ENCODE data around the gene SQSTM1.
"Not testable (repeated sequence)": the region's sequence is repeated elsewhere in the genome, so short reads cannot be mapped to it uniquely, and the experiment has no call there.

Gene SQSTM1

GRCh38 chr5:179788193-179788854 lies 32.4 kb upstream of the SQSTM1 start:
- Histone ChIP-seq H3K36me3 (replicated peaks) (no peaks in the 10 kb centered on the region), H3K27me3 (ENCODE audit: low read depth) (no peaks in the 10 kb centered on the region), H3K4me1 (no peaks in the 10 kb centered on the region), H3K4me3 (no peak overlapping the region), H3K9me3 (no peaks in the 10 kb centered on the region)
- DNase-seq (ENCODE audit: low spot score in 2 of 2), result no peak
- in situ Hi-C loops (cut with MboI; ENCODE audit: low sequenced_read_pairs), result no loop called here

- H3K36me3 ChIP-seq (replicated peaks); H3K27me3 ChIP-seq (ENCODE audit: low read depth); in situ Hi-C loops (cut with MboI; ENCODE audit: low sequenced_read_pairs); H3K9me3 ChIP-seq; H3K4me1 ChIP-seq; DNase-seq (ENCODE audit: low spot score in 2 of 2); H3K4me3 ChIP-seq: not testable (repeated sequence)
These were observed 31.4 kb upstream of the SQSTM1 start for GRCh38 chr5:179789278-179789677.

DNA sequence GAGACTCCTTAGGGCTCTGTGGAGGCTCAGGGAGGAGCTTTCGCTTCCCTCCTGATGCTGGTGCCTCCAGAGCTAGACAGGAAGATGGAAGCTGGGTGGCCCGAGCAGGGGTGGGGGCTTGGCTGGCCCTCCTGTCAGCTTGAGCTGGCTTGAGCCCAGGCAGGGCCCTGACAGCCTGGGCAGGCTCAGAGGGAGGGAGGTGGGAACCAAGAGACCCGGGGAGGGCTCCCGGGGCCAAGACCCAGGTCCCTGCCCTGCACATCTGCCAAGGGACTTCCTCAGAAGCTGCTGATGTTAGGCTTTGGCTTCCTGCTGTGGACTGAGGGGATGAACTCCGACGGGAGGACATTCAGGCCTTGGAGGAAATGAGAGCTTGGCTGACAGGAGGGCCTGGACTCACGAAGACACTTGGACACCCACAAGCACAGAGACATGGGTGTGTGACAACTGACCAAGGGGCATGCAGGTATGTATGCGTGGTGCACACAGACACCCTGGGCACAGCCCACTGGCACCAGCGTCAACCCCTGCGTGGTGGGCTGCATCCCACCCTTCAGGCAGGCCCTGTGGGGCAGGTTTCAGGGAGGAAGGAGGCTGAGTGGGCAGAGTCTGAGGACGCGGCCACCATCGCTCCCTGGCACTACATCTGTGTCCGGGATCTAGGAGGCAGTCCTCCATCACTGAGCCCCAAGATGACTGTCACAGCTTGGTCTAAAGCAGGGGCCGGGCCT lies 28.7 kb upstream of the SQSTM1 start:
- in situ Hi-C loops (cut with MboI; ENCODE audit: low sequenced_read_pairs), result no loop called here
- DNase-seq (ENCODE audit: low spot score in 2 of 2), result no peak
- Histone ChIP-seq H3K4me1 (peaks cover 10% of the 10 kb centered on the region), H3K9me3 (no peaks in the 10 kb centered on the region), H3K27me3 (ENCODE audit: low read depth) (no peaks in the 10 kb centered on the region), H3K4me3 (no peak overlapping the region), H3K36me3 (replicated peaks) (peaks cover 7% of the 10 kb centered on the region)

DNA sequence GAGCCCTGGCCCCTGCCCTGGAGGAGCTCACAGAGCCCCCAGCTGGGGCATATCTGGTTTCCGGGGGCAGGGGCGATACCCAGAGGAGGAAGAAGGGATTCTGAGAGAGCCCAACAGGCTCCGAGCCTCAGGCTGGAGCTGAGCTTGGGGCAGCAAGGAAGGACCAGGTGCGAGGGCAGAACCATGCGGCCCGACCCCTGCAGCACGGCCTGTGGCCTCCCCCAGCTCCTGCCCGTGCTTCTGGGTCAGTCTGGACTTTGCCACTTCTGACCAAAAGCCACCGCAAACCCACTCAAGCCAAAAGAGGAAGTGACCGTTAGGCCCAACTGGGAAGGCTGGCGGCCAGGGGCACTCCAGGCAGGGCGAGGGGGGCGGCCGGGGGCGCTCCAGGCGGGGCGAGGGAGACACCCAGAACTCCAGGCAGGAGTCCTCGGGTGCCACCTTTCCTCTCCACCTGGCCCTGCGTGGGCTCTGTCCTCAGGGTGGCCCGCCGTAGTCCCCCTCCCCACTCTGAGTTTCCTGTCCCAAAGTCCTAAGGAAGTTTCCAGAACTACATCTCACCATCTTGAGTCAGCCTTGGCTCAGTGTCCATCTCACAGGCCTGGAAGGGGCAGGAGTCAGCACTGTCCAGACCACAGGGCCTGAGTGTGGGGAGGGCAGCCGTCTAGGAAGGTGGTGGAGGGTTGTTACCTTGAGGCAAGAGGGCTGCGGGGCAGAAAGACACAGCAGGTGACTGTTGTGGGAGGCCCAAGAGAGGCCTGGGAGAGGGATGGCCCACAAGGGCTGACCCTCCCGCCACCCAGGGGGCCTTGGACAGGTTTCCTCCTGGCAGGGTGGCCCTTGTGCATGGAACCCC lies 27.9 kb upstream of the SQSTM1 start:
- H3K4me3 ChIP-seq, result no peak overlapping the region

DNA sequence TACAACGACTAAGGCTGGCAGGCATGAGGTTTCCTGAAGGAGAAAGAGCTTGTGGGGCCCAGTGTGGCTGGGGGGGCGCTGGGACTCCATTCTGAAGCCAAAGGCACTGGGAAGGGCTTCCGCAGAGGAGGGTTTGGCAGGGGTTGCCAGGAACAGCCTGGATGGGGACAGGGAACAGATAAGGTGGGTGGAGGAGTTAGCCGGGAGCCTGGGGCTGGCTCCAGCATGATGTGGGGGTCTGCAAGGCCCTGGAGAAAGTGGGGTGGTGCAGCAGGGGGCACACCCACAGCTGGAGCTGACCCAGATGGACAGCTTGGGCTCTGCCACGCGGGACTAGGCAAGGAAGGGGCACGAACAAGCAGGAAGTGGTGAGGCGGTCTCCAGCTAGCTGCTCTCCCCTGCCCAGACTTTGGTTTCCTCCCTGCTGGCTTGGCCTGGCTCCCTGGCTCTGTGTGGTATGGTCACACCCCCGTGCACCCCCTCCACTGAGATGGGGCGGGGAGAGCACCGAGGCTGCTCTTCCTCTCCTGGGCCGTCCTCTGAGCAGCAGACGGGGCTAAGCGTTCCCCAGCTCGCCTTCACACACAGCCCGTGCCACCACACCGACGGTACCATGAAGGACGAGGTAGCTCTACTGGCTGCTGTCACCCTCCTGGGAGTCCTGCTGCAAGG lies 27.1 kb upstream of the SQSTM1 start, which contains the start of gene LTC4S:
TSS of gene LTC4S (plus strand) at position 519 of the 672 bp plus-strand sequence. CDS start at position 614, 95 bp downstream.
- in situ Hi-C loops (cut with MboI; ENCODE audit: low sequenced_read_pairs), result no loop called here
- Histone ChIP-seq H3K9me3 (no peaks in the 10 kb centered on the region), H3K36me3 (replicated peaks) (peaks cover 21% of the 10 kb centered on the region), H3K27me3 (ENCODE audit: low read depth) (no peaks in the 10 kb centered on the region), H3K4me1 (peaks cover 10% of the 10 kb centered on the region), H3K4me3 (no peak within 1 kb of the TSS)
- no peak for DNase-seq (ENCODE audit: low spot score in 2 of 2)

More for the DNA sequence above, 27.9 kb upstream of the SQSTM1 start:
- no peaks in the 10 kb centered on the region for H3K9me3 ChIP-seq
- DNase-seq (ENCODE audit: low spot score in 2 of 2), result no peak
- in situ Hi-C loops (cut with MboI; ENCODE audit: low sequenced_read_pairs), result no loop called here
- no peaks in the 10 kb centered on the region for H3K27me3 ChIP-seq (ENCODE audit: low read depth)
- peaks cover 14% of the 10 kb centered on the region for H3K36me3 ChIP-seq (replicated peaks)
- peaks cover 10% of the 10 kb centered on the region for H3K4me1 ChIP-seq

GRCh38 chr5:179794171-179794570 lies 26.5 kb upstream of the SQSTM1 start:
- no peak for DNase-seq (ENCODE audit: low spot score in 2 of 2)
- H3K4me1 ChIP-seq, result peaks cover 10% of the 10 kb centered on the region
- H3K36me3 ChIP-seq (replicated peaks), result peaks cover 27% of the 10 kb centered on the region
- in situ Hi-C loops (cut with MboI; ENCODE audit: low sequenced_read_pairs), result no loop called here
- H3K9me3 ChIP-seq, result no peaks in the 10 kb centered on the region
- no peaks in the 10 kb centered on the region for H3K27me3 ChIP-seq (ENCODE audit: low read depth)
- H3K4me3 ChIP-seq, result no peak overlapping the region

GRCh38 chr5:179794575-179794974 lies 26.1 kb upstream of the SQSTM1 start:
- no peak for DNase-seq (ENCODE audit: low spot score in 2 of 2)
- in situ Hi-C loops (cut with MboI; ENCODE audit: low sequenced_read_pairs), result no loop called here
- peaks cover 31% of the 10 kb centered on the region for H3K36me3 ChIP-seq (replicated peaks)
- H3K4me1 ChIP-seq, result peaks cover 10% of the 10 kb centered on the region
- H3K27me3 ChIP-seq (ENCODE audit: low read depth), result no peaks in the 10 kb centered on the region
- H3K9me3 ChIP-seq, result no peaks in the 10 kb centered on the region
- no peak overlapping the region for H3K4me3 ChIP-seq

DNA sequence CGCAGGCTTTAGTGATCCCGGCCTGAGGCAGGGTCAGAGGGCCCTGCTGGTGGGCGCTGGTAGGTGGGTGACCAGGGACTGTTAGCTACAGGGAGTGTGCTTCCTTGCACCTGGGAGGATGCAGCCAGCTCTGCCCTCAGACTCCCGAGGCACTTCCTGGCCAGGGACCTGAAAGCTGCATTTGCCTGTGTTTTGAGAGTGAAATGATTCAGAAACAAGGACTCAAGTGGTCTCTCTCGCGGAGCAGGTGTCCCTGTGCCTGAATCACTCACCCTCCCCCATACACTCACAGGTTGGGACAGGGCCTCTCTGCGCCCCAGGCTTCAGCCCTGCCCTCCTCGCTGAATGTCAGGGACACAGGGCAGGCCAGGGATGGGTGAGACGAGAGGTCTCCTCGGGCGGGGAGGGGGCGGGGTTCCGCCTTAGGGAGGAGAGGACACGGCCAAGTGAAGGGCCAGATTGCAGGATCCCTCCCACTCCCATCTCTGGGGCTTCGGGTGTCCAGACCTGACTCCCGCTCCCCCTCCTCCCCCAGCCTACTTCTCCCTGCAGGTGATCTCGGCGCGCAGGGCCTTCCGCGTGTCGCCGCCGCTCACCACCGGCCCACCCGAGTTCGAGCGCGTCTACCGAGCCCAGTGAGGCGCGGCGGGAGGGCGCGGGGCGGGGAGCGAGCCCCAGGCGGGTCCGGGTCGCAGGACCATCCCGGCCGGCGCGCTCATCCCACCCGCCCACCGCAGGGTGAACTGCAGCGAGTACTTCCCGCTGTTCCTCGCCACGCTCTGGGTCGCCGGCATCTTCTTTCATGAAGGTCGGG lies 25.4 kb upstream of the SQSTM1 start:
- peaks cover 38% of the 10 kb centered on the region for H3K36me3 ChIP-seq (replicated peaks)
- peak overlapping the region; percentile 42 for H3K4me3 ChIP-seq
- H3K27me3 ChIP-seq (ENCODE audit: low read depth), result no peaks in the 10 kb centered on the region
- H3K4me1 ChIP-seq, result peaks cover 10% of the 10 kb centered on the region
- peak in 1 of 2 experiments; percentile 70 for DNase-seq (ENCODE audit: low spot score in 2 of 2)
- in situ Hi-C loops (cut with MboI; ENCODE audit: low sequenced_read_pairs), result no loop called here
- H3K9me3 ChIP-seq, result no peaks in the 10 kb centered on the region

DNA sequence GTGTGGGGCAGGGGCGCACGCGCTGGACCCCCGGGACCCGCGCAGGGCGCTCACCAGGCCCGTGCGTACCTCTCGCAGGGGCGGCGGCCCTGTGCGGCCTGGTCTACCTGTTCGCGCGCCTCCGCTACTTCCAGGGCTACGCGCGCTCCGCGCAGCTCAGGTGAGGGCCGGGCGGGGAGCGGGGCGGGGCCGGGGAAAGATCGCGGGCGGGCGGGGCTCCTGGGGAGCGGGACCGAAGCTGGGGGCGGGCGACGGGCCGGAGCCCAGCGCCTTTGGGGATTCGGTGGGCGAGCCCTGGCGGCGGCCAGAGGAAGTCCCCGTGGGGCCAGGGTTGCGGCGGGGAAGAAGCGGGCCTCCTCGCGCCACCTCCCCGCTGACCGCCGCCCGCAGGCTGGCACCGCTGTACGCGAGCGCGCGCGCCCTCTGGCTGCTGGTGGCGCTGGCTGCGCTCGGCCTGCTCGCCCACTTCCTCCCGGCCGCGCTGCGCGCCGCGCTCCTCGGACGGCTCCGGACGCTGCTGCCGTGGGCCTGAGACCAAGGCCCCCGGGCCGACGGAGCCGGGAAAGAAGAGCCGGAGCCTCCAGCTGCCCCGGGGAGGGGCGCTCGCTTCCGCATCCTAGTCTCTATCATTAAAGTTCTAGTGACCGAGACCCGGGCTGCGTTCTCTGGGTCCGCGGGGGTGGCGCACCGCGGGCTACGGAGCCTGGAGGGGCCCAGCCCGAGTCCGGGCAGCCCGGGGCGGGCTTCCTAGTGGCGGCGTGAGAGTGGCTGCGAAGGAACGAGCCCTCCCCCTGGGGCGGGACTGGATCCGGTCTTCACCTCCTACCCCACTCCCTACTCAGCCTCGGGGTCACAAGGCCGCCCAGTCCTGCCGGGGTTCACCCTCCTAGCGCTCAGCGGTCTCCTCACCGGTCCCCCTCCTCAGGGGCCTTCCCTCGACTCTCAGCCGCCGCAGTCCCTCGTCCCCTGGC lies 24.6 kb upstream of the SQSTM1 start:
- in situ Hi-C loops (cut with MboI; ENCODE audit: low sequenced_read_pairs), result no loop called here
- Histone ChIP-seq H3K4me1 (peaks cover 10% of the 10 kb centered on the region), H3K9me3 (no peaks in the 10 kb centered on the region), H3K27me3 (ENCODE audit: low read depth) (no peaks in the 10 kb centered on the region), H3K36me3 (replicated peaks) (peaks cover 44% of the 10 kb centered on the region), H3K4me3 (peak overlapping the region; percentile 42)
- DNase-seq (ENCODE audit: low spot score in 2 of 2), result peak; percentile 64 to 85

DNA sequence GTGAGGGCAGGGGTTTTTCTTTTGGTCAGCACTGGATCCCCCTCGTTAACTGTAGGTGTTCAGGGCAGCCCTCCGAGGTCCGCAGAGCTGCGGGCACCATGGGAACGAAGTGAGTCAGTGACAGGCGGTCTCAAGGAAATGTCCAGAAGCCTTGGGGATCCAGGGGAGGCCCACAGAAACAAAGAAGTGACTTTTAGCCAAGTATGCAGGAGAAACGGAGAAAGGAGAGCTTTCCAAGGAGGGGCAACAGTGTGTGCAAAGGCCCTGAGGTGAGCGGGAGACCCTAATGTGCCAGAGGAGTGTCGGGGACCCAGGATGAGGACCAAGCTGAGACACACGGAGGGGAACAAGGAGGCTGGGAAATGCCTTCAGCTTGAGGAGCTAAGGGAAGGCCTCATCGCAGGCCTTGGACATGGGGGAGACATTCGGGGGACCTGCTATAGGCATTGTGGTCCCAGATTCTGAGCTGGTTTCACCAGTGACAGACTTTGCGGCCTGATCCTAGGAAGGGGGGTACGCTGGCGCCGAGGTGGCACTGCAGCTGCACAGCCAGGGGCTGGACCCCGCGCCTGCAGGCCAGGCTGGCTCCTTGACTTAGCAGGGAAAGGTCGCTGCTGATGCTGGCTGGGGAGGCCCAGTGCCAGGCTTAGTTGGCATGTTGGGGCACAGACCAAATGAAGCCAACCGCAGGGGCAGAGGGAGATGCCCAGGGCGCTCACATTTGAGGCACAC lies 23.7 kb upstream of the SQSTM1 start:
- H3K27me3 ChIP-seq (ENCODE audit: low read depth), result no peaks in the 10 kb centered on the region
- H3K4me1 ChIP-seq, result peaks cover 10% of the 10 kb centered on the region
- in situ Hi-C loops (cut with MboI; ENCODE audit: low sequenced_read_pairs), result no loop called here
- H3K9me3 ChIP-seq, result no peaks in the 10 kb centered on the region
- no peak for DNase-seq (ENCODE audit: low spot score in 2 of 2)
- peaks cover 50% of the 10 kb centered on the region for H3K36me3 ChIP-seq (replicated peaks)
- peak overlapping the region; percentile 42; the same call in 1 of the 2 replicates for H3K4me3 ChIP-seq

GRCh38 chr5:179797741-179798140 lies 23.0 kb upstream of the SQSTM1 start:
- no peaks in the 10 kb centered on the region for H3K27me3 ChIP-seq (ENCODE audit: low read depth)
- H3K36me3 ChIP-seq (replicated peaks), result peaks cover 50% of the 10 kb centered on the region
- no peak overlapping the region for H3K4me3 ChIP-seq
- DNase-seq (ENCODE audit: low spot score in 2 of 2), result no peak
- H3K4me1 ChIP-seq, result peaks cover 10% of the 10 kb centered on the region
- in situ Hi-C loops (cut with MboI; ENCODE audit: low sequenced_read_pairs), result no loop called here
- H3K9me3 ChIP-seq, result no peaks in the 10 kb centered on the region

All from HAP-1 (cell line).